ENCODE results near the gene DNMT3B.

Gene DNMT3B

GRCh38 chr20:32845786-32846185 is 83.6 kb downstream of the DNMT3B start:
- peaks cover 35% of the 10 kb centered on the region for H3K79me2 ChIP-seq (ENCODE audit: insufficient read depth, low read length)
- no peak overlapping the region for H2AFZ ChIP-seq (ENCODE audit: low read depth, low read length, severe bottlenecking)
- 0 out of 2 replicates have a peak, but pooled peaks cover 6% of the 10 kb centered on the region for H4K20me1 ChIP-seq (ENCODE audit: low read depth, low read length)
- H3K36me3 ChIP-seq (ENCODE audit: low read length): peaks cover 36% of the 10 kb centered on the region
- no peaks in the 10 kb centered on the region for H3F3A ChIP-seq (ENCODE audit: insufficient read depth)
- no peak overlapping the region for H3K9ac ChIP-seq (ENCODE audit: low read length)
- no peak overlapping the region for H3K27ac ChIP-seq (ENCODE audit: low read depth, low read length)
- H3K27me3 ChIP-seq (ENCODE audit: low read length): no peaks in the 10 kb centered on the region
- no peak for TF ChIP-seq EZH2phosphoT487 (conservative IDR thresholded peaks at IDR 0.05; ENCODE audit: low read length)
- TF ChIP-seq, protein P1, sequence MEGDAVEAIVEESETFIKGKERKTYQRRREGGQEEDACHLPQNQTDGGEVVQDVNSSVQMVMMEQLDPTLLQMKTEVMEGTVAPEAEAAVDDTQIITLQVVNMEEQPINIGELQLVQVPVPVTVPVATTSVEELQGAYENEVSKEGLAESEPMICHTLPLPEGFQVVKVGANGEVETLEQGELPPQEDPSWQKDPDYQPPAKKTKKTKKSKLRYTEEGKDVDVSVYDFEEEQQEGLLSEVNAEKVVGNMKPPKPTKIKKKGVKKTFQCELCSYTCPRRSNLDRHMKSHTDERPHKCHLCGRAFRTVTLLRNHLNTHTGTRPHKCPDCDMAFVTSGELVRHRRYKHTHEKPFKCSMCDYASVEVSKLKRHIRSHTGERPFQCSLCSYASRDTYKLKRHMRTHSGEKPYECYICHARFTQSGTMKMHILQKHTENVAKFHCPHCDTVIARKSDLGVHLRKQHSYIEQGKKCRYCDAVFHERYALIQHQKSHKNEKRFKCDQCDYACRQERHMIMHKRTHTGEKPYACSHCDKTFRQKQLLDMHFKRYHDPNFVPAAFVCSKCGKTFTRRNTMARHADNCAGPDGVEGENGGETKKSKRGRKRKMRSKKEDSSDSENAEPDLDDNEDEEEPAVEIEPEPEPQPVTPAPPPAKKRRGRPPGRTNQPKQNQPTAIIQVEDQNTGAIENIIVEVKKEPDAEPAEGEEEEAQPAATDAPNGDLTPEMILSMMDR (IDR thresholded peaks at IDR 0.05; ENCODE audit: insufficient read depth, low read length, poor library complexity, severe bottlenecking): no peak
- H3K4me3 ChIP-seq (ENCODE audit: insufficient read depth, low read length, poor library complexity, severe bottlenecking): no peak overlapping the region
- no peaks in the 10 kb centered on the region for H3K9me3 ChIP-seq (ENCODE audit: insufficient read depth, low read length)
- no peak overlapping the region for H3K4me2 ChIP-seq (ENCODE audit: low read depth, low read length, poor library complexity, severe bottlenecking)
- no peaks in the 10 kb centered on the region for H3K9me2 ChIP-seq (replicated peaks; ENCODE audit: insufficient read depth, low read length)

GRCh38 chr20:32846852-32847251 is 84.7 kb downstream of the DNMT3B start:
- H3K79me2 ChIP-seq (ENCODE audit: insufficient read depth, low read length): peaks cover 32% of the 10 kb centered on the region
- H4K20me1 ChIP-seq (ENCODE audit: low read depth, low read length): 0 out of 2 replicates have a peak, but pooled peaks cover 6% of the 10 kb centered on the region
- no peak for TF ChIP-seq EZH2phosphoT487 (conservative IDR thresholded peaks at IDR 0.05; ENCODE audit: low read length)
- TF ChIP-seq, protein P1 (IDR thresholded peaks at IDR 0.05; ENCODE audit: insufficient read depth, low read length, poor library complexity, severe bottlenecking): no peak
- H3K4me2 ChIP-seq (ENCODE audit: low read depth, low read length, poor library complexity, severe bottlenecking): no peak overlapping the region
- H3K9me2 ChIP-seq (replicated peaks; ENCODE audit: insufficient read depth, low read length): no peaks in the 10 kb centered on the region
- no peaks in the 10 kb centered on the region for H3K27me3 ChIP-seq (ENCODE audit: low read length)
- H3K9ac ChIP-seq (ENCODE audit: low read length): no peak overlapping the region
- H3K36me3 ChIP-seq (ENCODE audit: low read length): peaks cover 34% of the 10 kb centered on the region
- H3K9me3 ChIP-seq (ENCODE audit: insufficient read depth, low read length): no peaks in the 10 kb centered on the region
- no peak overlapping the region for H2AFZ ChIP-seq (ENCODE audit: low read depth, low read length, severe bottlenecking)
- no peak overlapping the region for H3K27ac ChIP-seq (ENCODE audit: low read depth, low read length)
- no peak overlapping the region for H3K4me3 ChIP-seq (ENCODE audit: insufficient read depth, low read length, poor library complexity, severe bottlenecking)
- H3F3A ChIP-seq (ENCODE audit: insufficient read depth): no peaks in the 10 kb centered on the region

GRCh38 chr20:32847964-32848363 is 85.8 kb downstream of the DNMT3B start:
- H4K20me1 ChIP-seq (ENCODE audit: low read depth, low read length): 0 out of 2 replicates have a peak, but pooled peaks cover 6% of the 10 kb centered on the region
- H3K4me2 ChIP-seq (ENCODE audit: low read depth, low read length, poor library complexity, severe bottlenecking): no peak overlapping the region
- no peaks in the 10 kb centered on the region for H3K9me2 ChIP-seq (replicated peaks; ENCODE audit: insufficient read depth, low read length)
- TF ChIP-seq EZH2phosphoT487 (conservative IDR thresholded peaks at IDR 0.05; ENCODE audit: low read length): no peak
- TF ChIP-seq, protein P1 (IDR thresholded peaks at IDR 0.05; ENCODE audit: insufficient read depth, low read length, poor library complexity, severe bottlenecking): no peak
- H3K9me3 ChIP-seq (ENCODE audit: insufficient read depth, low read length): no peaks in the 10 kb centered on the region
- no peaks in the 10 kb centered on the region for H3K27me3 ChIP-seq (ENCODE audit: low read length)
- H3K27ac ChIP-seq (ENCODE audit: low read depth, low read length): no peak overlapping the region
- H3K9ac ChIP-seq (ENCODE audit: low read length): no peak overlapping the region
- H3K4me3 ChIP-seq (ENCODE audit: insufficient read depth, low read length, poor library complexity, severe bottlenecking): no peak overlapping the region
- H2AFZ ChIP-seq (ENCODE audit: low read depth, low read length, severe bottlenecking): no peak overlapping the region
- peaks cover 29% of the 10 kb centered on the region for H3K36me3 ChIP-seq (ENCODE audit: low read length)
- H3F3A ChIP-seq (ENCODE audit: insufficient read depth): no peaks in the 10 kb centered on the region
- peaks cover 25% of the 10 kb centered on the region for H3K79me2 ChIP-seq (ENCODE audit: insufficient read depth, low read length)
